ENCODE measurements around the gene MMP14.

- peak in 1 of 4 donors; percentile 5 for TF ChIP-seq POLR2AphosphoS5 (IDR thresholded peaks at IDR 0.05)
- no peak for TF ChIP-seq CTCF (IDR thresholded peaks at IDR 0.05)
- no peak for TF ChIP-seq POLR2A (IDR thresholded peaks at IDR 0.05)
- TF ChIP-seq EP300 (IDR thresholded peaks at IDR 0.05): no peak
Observed at GRCh38 chr14:22819151-22819988, 17.0 kb upstream of the MMP14 start.

All from sigmoid colon (tissue), 4 donors.